ENCODE data around the gene CFAP57. TPM values are rescaled to one million over a fixed set of nuclear protein-coding genes. Genes with fewer than 3 reads are reported as not detected.
"Not testable (repeated sequence)": the region's sequence is repeated elsewhere in the genome, so short reads cannot be mapped to it uniquely, and the experiment has no call there.

Gene CFAP57
- total RNA-seq, 1 donor from 2014 or later = 0.75 TPM

GRCh38 chr1:43172527-43172972, 420 bp downstream of the CFAP57 start:
- peak; percentile 89 for DNase-seq (ENCODE audit: low spot score)

- DNase-seq (ENCODE audit: low spot score) = no peak
Measured at GRCh38 chr1:43174873-43175272, 2.7 kb downstream of the CFAP57 start.

- no peak for DNase-seq (ENCODE audit: low spot score)
Measured at GRCh38 chr1:43177691-43178090, 5.6 kb downstream of the CFAP57 start.

GRCh38 chr1:43184388-43184787, 12.3 kb downstream of the CFAP57 start:
- no peak for DNase-seq (ENCODE audit: low spot score)

- DNase-seq (ENCODE audit: low spot score) = no peak
Measured at GRCh38 chr1:43184995-43185394, 12.9 kb downstream of the CFAP57 start.

GRCh38 chr1:43188106-43188505, 16.0 kb downstream of the CFAP57 start:
- no peak for DNase-seq (ENCODE audit: low spot score)

- no peak for DNase-seq (ENCODE audit: low spot score)
Measured at GRCh38 chr1:43194509-43194908, 22.4 kb downstream of the CFAP57 start.

GRCh38 chr1:43197343-43198127, 25.4 kb downstream of the CFAP57 start:
- no peak for DNase-seq (ENCODE audit: low spot score)

- no peak for DNase-seq (ENCODE audit: low spot score)
Measured at GRCh38 chr1:43199093-43199726, 27.1 kb downstream of the CFAP57 start.

- DNase-seq (ENCODE audit: low spot score) = no peak
Measured at GRCh38 chr1:43203859-43204258, 31.7 kb downstream of the CFAP57 start.

GRCh38 chr1:43204394-43204793, 32.3 kb downstream of the CFAP57 start:
- DNase-seq (ENCODE audit: low spot score) = no peak

GRCh38 chr1:43205671-43206070, 33.5 kb downstream of the CFAP57 start:
- no peak for DNase-seq (ENCODE audit: low spot score)

- peak; percentile 27 for DNase-seq (ENCODE audit: low spot score)
Measured at GRCh38 chr1:43206600-43207228, 34.6 kb downstream of the CFAP57 start.

- no peak for DNase-seq (ENCODE audit: low spot score)
Measured at GRCh38 chr1:43207229-43207853, 35.2 kb downstream of the CFAP57 start.

GRCh38 chr1:43208277-43208676, 36.1 kb downstream of the CFAP57 start:
- not testable (repeated sequence) for DNase-seq (ENCODE audit: low spot score)

- no peak for DNase-seq (ENCODE audit: low spot score)
Measured at GRCh38 chr1:43214501-43215444, 42.6 kb downstream of the CFAP57 start.

- no peak for DNase-seq (ENCODE audit: low spot score)
Measured at GRCh38 chr1:43217747-43218146, 45.6 kb downstream of the CFAP57 start.

GRCh38 chr1:43220905-43221778, 49.0 kb downstream of the CFAP57 start:
- DNase-seq (ENCODE audit: low spot score) = no peak

- DNase-seq (ENCODE audit: low spot score) = no peak
Measured at GRCh38 chr1:43221797-43222196, 49.7 kb downstream of the CFAP57 start.

- no peak for DNase-seq (ENCODE audit: low spot score)
Measured at GRCh38 chr1:43222879-43223278, 50.7 kb downstream of the CFAP57 start.

All from mucosa of gallbladder (tissue), 1 donor.